Fibroblast of mammary gland (primary cell): ENCODE measurements around the gene TRERF1.

Experiments used
- DNase-seq: peaks from one replicate; pipeline ENCODE4 v3.0.0-alpha.2; 2010; ENCODE audit warnings: low read depth
- H3K4me3 ChIP-seq: 2 replicates; pipeline ENCODE4 v1.5.1; 2011; ENCODE audit warnings: low read depth, mild to moderate bottlenecking, low read length, moderate library complexity; ENCODE audit not compliant: control insufficient read depth
- CTCF ChIP-seq: conservative IDR thresholded peaks from 2 replicates; pipeline ENCODE4 v1.5.1; 2011; ENCODE audit warnings: low read depth, low read length, inconsistent platforms; ENCODE audit not compliant: control insufficient read depth, insufficient read depth

The TRERF1 gene

GRCh38 chr6:42426191-42426590 is 25.5 kb downstream of the TRERF1 start:
- no peak overlapping the region for H3K4me3 ChIP-seq
- DNase-seq = no peak
- no peak for TF ChIP-seq CTCF

- no peak overlapping the region for H3K4me3 ChIP-seq
- TF ChIP-seq CTCF = no peak
- DNase-seq = no peak
Observed at GRCh38 chr6:42424906-42425474, 26.7 kb downstream of the TRERF1 start.

- no peak overlapping the region for H3K4me3 ChIP-seq
- TF ChIP-seq CTCF = no peak
- DNase-seq = no peak
Observed at GRCh38 chr6:42423244-42423643, 28.5 kb downstream of the TRERF1 start.

- no peak overlapping the region for H3K4me3 ChIP-seq
- no peak for DNase-seq
- TF ChIP-seq CTCF = no peak
Observed at GRCh38 chr6:42420741-42421140, 31.0 kb downstream of the TRERF1 start.

GRCh38 chr6:42419490-42420280 is 32.0 kb downstream of the TRERF1 start:
- no peak for DNase-seq
- no peak for TF ChIP-seq CTCF
- H3K4me3 ChIP-seq = no peak overlapping the region

- no peak for TF ChIP-seq CTCF
- DNase-seq = no peak
- H3K4me3 ChIP-seq = no peak overlapping the region
Observed at GRCh38 chr6:42418724-42419123, 33.0 kb downstream of the TRERF1 start.
